Ectodermal cell (in vitro differentiated cells): ENCODE measurements around the gene NDUFAF7.
"Not testable (repeated sequence)": the region's sequence is repeated elsewhere in the genome, so short reads cannot be mapped to it uniquely, and the experiment has no call there.

Source experiments
- H3K27ac ChIP-seq: 2 replicates; pipeline ENCODE4 v1.7.0; 2013; ENCODE audit warnings: mild to moderate bottlenecking, low read depth, low read length; ENCODE audit not compliant: insufficient read depth, poor library complexity, severe bottlenecking
- H3K27me3 ChIP-seq: 2 replicates; pipeline ENCODE4 v1.7.0; 2013; ENCODE audit warnings: mild to moderate bottlenecking, low read length; ENCODE audit not compliant: insufficient read depth, control insufficient read depth, poor library complexity, severe bottlenecking
- H3K36me3 ChIP-seq: one replicate; pipeline ENCODE4 v1.7.0; 2013; ENCODE audit warnings: low read length; ENCODE audit not compliant: control insufficient read depth, insufficient read depth
- H3K4me1 ChIP-seq: one replicate; pipeline ENCODE4 v1.7.0; 2013; ENCODE audit warnings: low read length; ENCODE audit not compliant: control insufficient read depth, insufficient read depth
- H3K4me3 ChIP-seq: 2 replicates; pipeline ENCODE4 v1.7.0; 2013; ENCODE audit warnings: low read depth, low read length, control low read depth; ENCODE audit not compliant: insufficient read depth
- H3K9me3 ChIP-seq: 2 replicates; pipeline ENCODE4 v1.7.0; 2013; ENCODE audit warnings: mild to moderate bottlenecking, low read length, moderate library complexity; ENCODE audit not compliant: control insufficient read depth
- WGBS, 2 experiments: methylation state at CpG; one replicate each; pipeline ENCODE4 v1.1.7; 2013; ENCODE audit warnings: missing lambda C conversion rate in 2 of 2; 5-methylcytosine and 5-hydroxymethylcytosine counted together

The NDUFAF7 gene

GRCh38 chr2:37276291-37276690 is 44.8 kb downstream of the NDUFAF7 start:
- Histone ChIP-seq H3K4me1 (no peaks in the 10 kb centered on the region), H3K4me3 (no peak overlapping the region), H3K9me3 (no peaks in the 10 kb centered on the region), H3K27ac (no peak overlapping the region), H3K36me3 (peaks cover 30% of the 10 kb centered on the region), H3K27me3 (no peaks in the 10 kb centered on the region)
- WGBS, 2 experiments, result 100% methylated on average over 1 of the region's 2 CpGs; no CpG with 5 or more reads in 1 of the 2 experiments

GRCh38 chr2:37281916-37282315 is 50.5 kb downstream of the NDUFAF7 start:
- Histone ChIP-seq H3K27ac (no peak overlapping the region), H3K27me3 (no peaks in the 10 kb centered on the region), H3K4me3 (no peak overlapping the region), H3K9me3 (no peaks in the 10 kb centered on the region), H3K36me3 (peaks cover 16% of the 10 kb centered on the region), H3K4me1 (no peaks in the 10 kb centered on the region)
- WGBS, 2 experiments, result 87 to 95% methylated on average over 1 of the region's 1 CpG

GRCh38 chr2:37282746-37283145 is 51.3 kb downstream of the NDUFAF7 start:
- Histone ChIP-seq H3K4me3 (no peak overlapping the region), H3K36me3 (peaks cover 16% of the 10 kb centered on the region), H3K27ac (no peak overlapping the region), H3K4me1 (no peaks in the 10 kb centered on the region), H3K9me3 (no peaks in the 10 kb centered on the region), H3K27me3 (no peaks in the 10 kb centered on the region)
- 96 to 100% methylated on average over 2 of the region's 2 CpGs for WGBS, 2 experiments

- 89% methylated on average over 2 of the region's 2 CpGs; no CpG with 5 or more reads in 1 of the 2 experiments for WGBS, 2 experiments
- no peak overlapping the region for H3K27ac ChIP-seq
- peaks cover 20% of the 10 kb centered on the region for H3K36me3 ChIP-seq
- no peaks in the 10 kb centered on the region for H3K9me3 ChIP-seq
- H3K4me3 ChIP-seq, result no peak overlapping the region
- no peaks in the 10 kb centered on the region for H3K4me1 ChIP-seq
- H3K27me3 ChIP-seq, result no peaks in the 10 kb centered on the region
Measured at GRCh38 chr2:37283207-37283606, 51.7 kb downstream of the NDUFAF7 start.

- no peaks in the 10 kb centered on the region for H3K4me1 ChIP-seq
- H3K4me3 ChIP-seq, result no peak overlapping the region
- no peak overlapping the region for H3K27ac ChIP-seq
- no peaks in the 10 kb centered on the region for H3K9me3 ChIP-seq
- no peaks in the 10 kb centered on the region for H3K27me3 ChIP-seq
- peaks cover 13% of the 10 kb centered on the region for H3K36me3 ChIP-seq
Measured at GRCh38 chr2:37284381-37284780, 52.9 kb downstream of the NDUFAF7 start.

GRCh38 chr2:37287966-37288365 is 56.5 kb downstream of the NDUFAF7 start:
- H3K27ac ChIP-seq, result no peak overlapping the region
- H3K4me3 ChIP-seq, result no peak overlapping the region
- no peaks in the 10 kb centered on the region for H3K27me3 ChIP-seq
- H3K4me1 ChIP-seq, result no peaks in the 10 kb centered on the region
- WGBS, 2 experiments, result 92 to 95% methylated on average over 1 of the region's 2 CpGs
- no peaks in the 10 kb centered on the region for H3K9me3 ChIP-seq
- H3K36me3 ChIP-seq, result peaks cover 4% of the 10 kb centered on the region

GRCh38 chr2:37291680-37292079 is 60.2 kb downstream of the NDUFAF7 start:
- H3K4me1 ChIP-seq, result no peaks in the 10 kb centered on the region
- H3K27ac ChIP-seq, result no peak overlapping the region
- no peaks in the 10 kb centered on the region for H3K27me3 ChIP-seq
- WGBS, 2 experiments, result 95% methylated on average over 2 of the region's 2 CpGs; no CpG with 5 or more reads in 1 of the 2 experiments
- H3K4me3 ChIP-seq, result no peak overlapping the region
- H3K36me3 ChIP-seq, result peaks cover 4% of the 10 kb centered on the region
- H3K9me3 ChIP-seq, result no peaks in the 10 kb centered on the region

- H3K27ac ChIP-seq, result not testable (repeated sequence)
- WGBS, 2 experiments, result 100% methylated on average over 1 of the region's 2 CpGs
Measured at GRCh38 chr2:37294858-37295257, 63.4 kb downstream of the NDUFAF7 start.

GRCh38 chr2:37295469-37296073 is 64.1 kb downstream of the NDUFAF7 start:
- 90 to 100% methylated on average over 1 of the region's 1 CpG for WGBS, 2 experiments
- Histone ChIP-seq H3K4me3 (no peak overlapping the region), H3K27ac (no peak overlapping the region), H3K27me3 (no peaks in the 10 kb centered on the region), H3K36me3 (no peaks in the 10 kb centered on the region), H3K4me1 (no peaks in the 10 kb centered on the region), H3K9me3 (no peaks in the 10 kb centered on the region)

More at GRCh38 chr2:37294858-37295257, 63.4 kb downstream of the NDUFAF7 start:
- H3K4me1 ChIP-seq, H3K36me3 ChIP-seq, H3K9me3 ChIP-seq, H3K27me3 ChIP-seq, H3K4me3 ChIP-seq: not testable (repeated sequence)

- Histone ChIP-seq H3K4me1 (no peaks in the 10 kb centered on the region), H3K4me3 (no peak overlapping the region), H3K36me3 (no peaks in the 10 kb centered on the region), H3K9me3 (no peaks in the 10 kb centered on the region), H3K27ac (no peak overlapping the region), H3K27me3 (no peaks in the 10 kb centered on the region)
Measured at GRCh38 chr2:37297632-37298031, 66.2 kb downstream of the NDUFAF7 start.
